Activated CD4-positive, alpha-beta T cell treated with anti-CD3 and anti-CD28 coated beads for 36 hours (primary cell): ENCODE data around the gene MRPL42. TPM values are rescaled to one million over a fixed set of nuclear protein-coding genes. Genes with fewer than 3 reads are reported as not detected.

Source experiments
- total RNA-seq, 2 experiments: library from RNA; stranded (reverse); gene quantifications; one replicate each; pipeline ENCODE4 v1.2.3, GENCODE V29; 2021

The MRPL42 gene
- total RNA-seq, 2 experiments from 2014 or later = 78.7 to 98.3 TPM

Other genes starting within 250 kb of the MRPL42 start
- gene NUDT4, start 89.6 kb upstream of the MRPL42 start, total RNA-seq = 10 to 100 TPM; 47.5 to 58.7 TPM
- gene UBE2N, start 25.6 kb upstream of the MRPL42 start, total RNA-seq = 100 to 1,000 TPM; 186 to 279 TPM
- gene SOCS2, start 105.2 kb downstream of the MRPL42 start, total RNA-seq = 10 to 100 TPM in 1 of 2 experiments, 1 to 10 TPM in 1; 8.9 to 11.5 TPM
- 1 to 10 TPM; 5.7 to 7.8 TPM for gene CRADD, start 209.9 kb downstream of the MRPL42 start, total RNA-seq